Common myeloid progenitor, CD34-positive (primary cell): ENCODE data around the gene SESN3.

Source experiments
- CTCF ChIA-PET: fragments of 350-600 bp; sonication (Branson Sonifier 250); formaldehyde crosslinking; loops from one replicate; lab custom pipeline; 2021; ENCODE audit warnings: antibody characterized with exemption; lab: Charles Lee
- POLR2A ChIA-PET: fragments of 350-600 bp; sonication (Branson Sonifier 250); formaldehyde crosslinking; loops from one replicate; lab custom pipeline; 2021; ENCODE audit warnings: antibody characterized with exemption; lab: Charles Lee
- DNase-seq, 3 donors: peaks; one replicate each; pipeline versions ENCODE4 v3.0.0 to v3.0.0-alpha.2; 2013
- H3K27ac ChIP-seq, 2 experiments: 1 replicate in 1 of 2; 2 replicates in 1 of 2; pipeline ENCODE4 v1.7.0; 2013; ENCODE audit warnings: inconsistent platforms in 2 of 2, low read length in 2 of 2, mild to moderate bottlenecking in 2 of 2, low read depth in 1 of 2, moderate library complexity in 1 of 2; ENCODE audit not compliant: severe bottlenecking in 2 of 2, insufficient read depth in 1 of 2, poor library complexity in 1 of 2
- H3K27me3 ChIP-seq, 5 experiments: replicated peaks in 2 of 5; 1 replicate in 3 of 5; 2 replicates in 2 of 5; pipeline versions ENCODE4 v1.6.1 to v1.7.0; 2013; ENCODE audit warnings: low read length in 4 of 5, mild to moderate bottlenecking in 2 of 5, moderate library complexity in 2 of 5, inconsistent platforms in 1 of 5; ENCODE audit not compliant: insufficient read depth in 5 of 5, control insufficient read depth in 4 of 5
- H3K36me3 ChIP-seq, 4 experiments: 1 replicate in 2 of 4; 2 replicates in 2 of 4; pipeline versions ENCODE4 v1.6.1 to v1.7.0; 2013; ENCODE audit warnings: low read length in 3 of 4, control low read depth in 1 of 4, mild to moderate bottlenecking in 1 of 4; ENCODE audit not compliant: control insufficient read depth in 4 of 4, insufficient read depth in 4 of 4
- H3K4me1 ChIP-seq, 4 experiments: 1 replicate in 3 of 4; 2 replicates in 1 of 4; pipeline versions ENCODE4 v1.6.1 to v1.7.1; 2013; ENCODE audit warnings: low read length in 3 of 4, mild to moderate bottlenecking in 3 of 4, control low read depth in 1 of 4, inconsistent platforms in 1 of 4, moderate library complexity in 1 of 4; ENCODE audit not compliant: control insufficient read depth in 4 of 4, insufficient read depth in 4 of 4; ENCODE audit errors: control extremely low read depth in 1 of 4
- H3K4me3 ChIP-seq, 7 experiments: 1 replicate in 4 of 7; 2 replicates in 3 of 7; pipeline versions ENCODE4 v1.5.1 to v1.7.0; 2013; ENCODE audit warnings: mild to moderate bottlenecking in 7 of 7, low read length in 6 of 7, moderate library complexity in 6 of 7, inconsistent platforms in 2 of 7, low read depth in 2 of 7, control low read depth in 1 of 7; ENCODE audit not compliant: insufficient read depth in 4 of 7, control insufficient read depth in 1 of 7; ENCODE audit errors: extremely low read depth in 1 of 7
- H3K9me3 ChIP-seq, 5 experiments: 1 replicate in 4 of 5; 2 replicates in 1 of 5; pipeline versions ENCODE4 v1.6.1 to v1.7.1; 2013; ENCODE audit warnings: low read length in 4 of 5, mild to moderate bottlenecking in 2 of 5, inconsistent platforms in 1 of 5, low read depth in 1 of 5, moderate library complexity in 1 of 5; ENCODE audit not compliant: control insufficient read depth in 4 of 5, insufficient read depth in 2 of 5; ENCODE audit errors: control extremely low read depth in 1 of 5
- WGBS: methylation state at CpG from one replicate; pipeline ENCODE4 v1.1.5; 2013; ENCODE audit not compliant: insufficient coverage; 5-methylcytosine and 5-hydroxymethylcytosine counted together

The SESN3 gene

GRCh38 chr11:95256321-95256779 is 25.3 kb upstream of the SESN3 start:
- peak in 2 of 3 donors; percentile 26 for DNase-seq
- Histone ChIP-seq H3K27me3 (peaks cover 0 to 6% (median 0%) of the 10 kb centered on the region in 5 experiments), H3K4me1 (peaks cover 7 to 34% (median 17%) of the 10 kb centered on the region in 4 experiments), H3K9me3 (no peaks in the 10 kb centered on the region), H3K27ac (no peak overlapping the region), H3K36me3 (no peaks in the 10 kb centered on the region), H3K4me3 (no peak overlapping the region)
- POLR2A ChIA-PET, result no interaction called here
- WGBS, result 96% methylated on average over 6 of the region's 9 CpGs
- CTCF ChIA-PET, result interaction anchor here (1.1 kb wide), 1 partner anchor 12 kb away, joined by 3 read pairs; no protein-coding TSS in a partner anchor

DNA sequence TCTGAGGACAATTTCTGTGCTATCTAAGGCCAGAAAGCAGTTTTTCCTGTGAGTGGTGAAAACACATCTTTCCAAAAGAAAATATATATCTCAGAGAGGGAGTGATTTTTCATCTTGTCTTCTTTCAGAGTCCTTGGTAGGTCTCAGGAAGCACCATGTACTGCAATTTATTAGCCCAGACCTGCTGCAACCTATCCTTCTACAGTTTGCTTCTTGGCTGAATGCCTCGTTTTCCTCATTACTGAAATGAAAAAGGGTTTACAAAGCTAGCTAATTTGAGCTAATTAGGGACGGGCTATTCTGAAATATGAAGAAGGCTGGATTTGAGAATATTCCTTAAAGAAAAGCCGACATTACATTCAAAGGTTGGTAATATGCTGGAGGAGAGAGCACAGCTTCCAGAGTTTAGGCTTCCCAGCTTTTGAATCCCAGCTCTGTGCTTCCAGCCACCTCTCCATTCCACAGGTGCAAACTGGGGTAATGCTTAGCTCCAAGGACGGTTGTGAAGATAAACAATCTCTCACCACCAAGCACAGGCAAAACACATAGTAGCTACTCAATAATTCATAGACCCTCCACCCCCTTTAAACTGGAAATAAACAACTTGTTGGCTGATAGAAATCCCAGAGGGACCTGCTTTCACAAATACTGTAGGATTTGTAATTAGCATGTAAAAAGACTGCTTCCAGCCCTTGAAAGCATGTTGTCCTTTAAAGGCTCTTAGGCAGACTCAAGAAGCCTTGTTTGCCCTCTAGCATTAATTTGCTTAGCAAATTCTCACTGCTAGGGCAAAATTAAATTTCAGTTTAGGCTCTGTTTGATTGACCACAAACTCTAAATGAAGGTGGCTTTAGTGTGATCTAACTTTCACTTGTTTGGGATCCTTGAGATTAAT is 24.5 kb upstream of the SESN3 start:
- peaks cover 0 to 6% (median 0%) of the 10 kb centered on the region in 5 experiments for H3K27me3 ChIP-seq
- WGBS, result 92% methylated on average over 2 of the region's 4 CpGs
- POLR2A ChIA-PET, result interaction anchor here (1.1 kb wide), 1 partner anchor 23 kb away, joined by 3 read pairs; no protein-coding TSS in a partner anchor
- H3K27ac ChIP-seq, result no peak overlapping the region
- CTCF ChIA-PET, result interaction anchor here (0.8 to 1.5 kb wide), 2 partner anchors 15 to 101 kb away, joined by 3 to 4 read pairs; no protein-coding TSS in a partner anchor
- no peaks in the 10 kb centered on the region for H3K9me3 ChIP-seq
- H3K36me3 ChIP-seq, result no peaks in the 10 kb centered on the region
- DNase-seq, result no peak
- peaks cover 7 to 34% (median 17%) of the 10 kb centered on the region in 4 experiments for H3K4me1 ChIP-seq
- H3K4me3 ChIP-seq, result no peak overlapping the region

- no peak for DNase-seq
- Histone ChIP-seq H3K4me3 (no peak overlapping the region), H3K27ac (no peak overlapping the region)
These were observed 23.7 kb upstream of the SESN3 start for GRCh38 chr11:95254716-95255115.

DNA sequence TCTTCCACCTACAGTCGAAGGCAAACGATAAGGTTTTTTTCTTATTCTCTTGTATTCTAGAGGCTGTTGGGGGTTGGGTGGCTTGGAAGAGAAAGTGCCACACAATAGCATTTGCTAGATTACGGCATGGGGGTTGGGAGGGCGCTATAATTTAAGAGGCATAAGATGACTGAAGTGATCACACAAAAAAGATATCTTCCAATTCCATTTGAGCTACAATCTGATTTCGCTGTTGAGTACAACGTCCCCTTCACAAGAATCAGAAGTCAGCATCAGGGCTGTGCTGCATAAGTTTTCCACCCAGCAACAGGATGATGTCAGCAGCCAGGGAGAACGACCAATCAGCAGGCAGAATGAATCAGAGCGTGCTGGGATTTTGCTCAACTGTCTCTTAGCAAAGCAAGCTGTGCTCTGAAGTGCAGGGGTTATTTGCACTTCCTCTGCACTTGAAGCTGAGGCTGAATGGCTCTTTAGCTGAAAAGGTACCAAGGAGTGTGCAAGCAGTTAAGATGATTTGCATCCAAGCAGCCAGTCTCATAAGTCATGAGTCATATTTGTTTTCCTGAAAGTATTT is 23.2 kb upstream of the SESN3 start:
- peak overlapping the region in 6 of 7 experiments; percentile 13 to 69 (median 58) for H3K4me3 ChIP-seq
- DNase-seq, result peak; percentile 85 to 96 (median 95)
- WGBS, result 0% methylated on average over 2 of the region's 8 CpGs
- peaks cover 7 to 34% (median 17%) of the 10 kb centered on the region in 4 experiments for H3K4me1 ChIP-seq
- H3K27me3 ChIP-seq, result no peaks in the 10 kb centered on the region
- POLR2A ChIA-PET, result interaction anchor here (1.1 to 1.4 kb wide), 2 partner anchors 17 to 22 kb away, joined by 3 read pairs; no protein-coding TSS in a partner anchor
- no peaks in the 10 kb centered on the region for H3K9me3 ChIP-seq
- H3K27ac ChIP-seq, result no peak overlapping the region
- CTCF ChIA-PET, result interaction anchor here (0.9 to 1.9 kb wide), 7 partner anchors 9 to 451 kb away, joined by 3 to 6 read pairs (median 4); partner anchors contain the start of gene SESN3
- no peaks in the 10 kb centered on the region for H3K36me3 ChIP-seq

More at GRCh38 chr11:95254716-95255115, 23.7 kb upstream of the SESN3 start:
- Histone ChIP-seq H3K36me3 (no peaks in the 10 kb centered on the region), H3K9me3 (no peaks in the 10 kb centered on the region), H3K4me1 (peaks cover 7 to 34% (median 17%) of the 10 kb centered on the region in 4 experiments), H3K27me3 (peaks cover 0 to 2% (median 0%) of the 10 kb centered on the region in 5 experiments)
- POLR2A ChIA-PET, result interaction anchor here (1.1 kb wide), 1 partner anchor 22 kb away, joined by 3 read pairs; no protein-coding TSS in a partner anchor
- CTCF ChIA-PET, result interaction anchor here (0.9 to 1.5 kb wide), 4 partner anchors 9 to 23 kb away, joined by 3 to 4 read pairs (median 4); partner anchors contain the start of gene SESN3

- POLR2A ChIA-PET, result interaction anchor here (0.7 to 1.4 kb wide), 3 partner anchors 16 to 22 kb away, joined by 3 to 4 read pairs (median 3); no protein-coding TSS in a partner anchor
- H3K9me3 ChIP-seq, result no peaks in the 10 kb centered on the region
- no peak overlapping the region for H3K4me3 ChIP-seq
- no peak overlapping the region for H3K27ac ChIP-seq
- DNase-seq, result no peak
- CTCF ChIA-PET, result interaction anchor here (0.7 to 1.9 kb wide), 5 partner anchors 11 to 452 kb away, joined by 3 to 6 read pairs (median 4); no protein-coding TSS in a partner anchor
- H3K4me1 ChIP-seq, result peaks cover 7 to 34% (median 17%) of the 10 kb centered on the region in 4 experiments
- no peaks in the 10 kb centered on the region for H3K27me3 ChIP-seq
- 100% methylated on average over 1 of the region's 2 CpGs for WGBS
- no peaks in the 10 kb centered on the region for H3K36me3 ChIP-seq
These were observed 22.1 kb upstream of the SESN3 start for GRCh38 chr11:95253141-95253540.

- Histone ChIP-seq H3K4me3 (no peak overlapping the region), H3K4me1 (peaks cover 7 to 34% (median 17%) of the 10 kb centered on the region in 4 experiments), H3K27ac (no peak overlapping the region), H3K36me3 (no peaks in the 10 kb centered on the region), H3K27me3 (no peaks in the 10 kb centered on the region), H3K9me3 (no peaks in the 10 kb centered on the region)
- POLR2A ChIA-PET, result no interaction called here
- CTCF ChIA-PET, result interaction anchor here (0.9 to 1.9 kb wide), 2 partner anchors 18 to 29 kb away, joined by 3 to 6 read pairs; no protein-coding TSS in a partner anchor
- DNase-seq, result no peak
- 100% methylated on average over 1 of the region's 1 CpG for WGBS
These were observed 21.6 kb upstream of the SESN3 start for GRCh38 chr11:95252586-95252985.
